ENCODE data around the gene IRS1.

Gene IRS1

DNA sequence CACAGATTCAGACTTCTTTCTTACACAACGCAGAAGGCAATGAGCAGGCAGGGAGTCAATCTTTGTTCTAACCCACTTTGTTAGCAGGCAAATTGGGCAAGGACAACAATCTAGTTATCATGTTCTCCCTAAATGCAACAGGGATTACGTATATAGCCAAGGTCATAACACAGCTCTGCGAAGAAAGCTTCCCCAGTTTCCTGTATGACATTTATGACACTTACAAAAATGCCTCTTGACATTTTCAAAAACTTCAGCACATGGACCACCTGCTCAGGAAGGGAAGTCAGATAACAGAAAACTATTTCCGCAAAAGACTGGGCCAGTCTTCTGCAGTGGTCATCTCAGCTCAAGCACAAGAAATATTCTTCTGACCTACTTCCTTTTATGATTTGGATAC is 106.1 kb downstream of the IRS1 start:
- FAIRE-seq, result no peak
- DNase-seq (ENCODE audit: low spot score), result no peak

DNA sequence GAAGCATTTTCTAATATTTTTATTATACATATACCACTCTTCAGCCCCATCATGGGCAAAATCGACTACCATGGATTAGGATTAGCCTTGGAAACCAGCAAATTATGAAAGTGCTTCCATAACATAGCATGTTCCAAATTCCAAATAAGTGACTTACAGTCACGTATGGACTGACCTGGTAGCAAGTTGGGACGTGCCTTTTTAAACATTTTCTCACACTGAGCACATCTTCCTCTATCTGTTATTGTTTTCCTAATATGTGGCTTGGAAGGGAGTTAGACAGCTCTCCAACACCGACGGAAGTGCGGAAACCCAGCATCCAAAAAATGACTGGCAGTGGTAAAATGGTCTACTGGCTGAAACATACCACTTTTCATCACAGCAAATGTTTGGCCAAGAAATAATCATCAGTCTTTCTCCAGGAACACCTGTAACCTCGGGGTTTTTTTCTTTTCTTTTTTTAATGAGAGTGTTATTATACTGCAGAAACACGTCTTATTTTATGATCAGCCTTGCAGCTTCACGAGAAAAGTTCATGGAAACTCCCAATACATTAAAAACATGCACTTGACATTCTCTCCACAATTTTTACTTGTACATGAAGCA is 107.0 kb downstream of the IRS1 start:
- DNase-seq (ENCODE audit: low spot score), result no peak
- FAIRE-seq, result no peak

DNA sequence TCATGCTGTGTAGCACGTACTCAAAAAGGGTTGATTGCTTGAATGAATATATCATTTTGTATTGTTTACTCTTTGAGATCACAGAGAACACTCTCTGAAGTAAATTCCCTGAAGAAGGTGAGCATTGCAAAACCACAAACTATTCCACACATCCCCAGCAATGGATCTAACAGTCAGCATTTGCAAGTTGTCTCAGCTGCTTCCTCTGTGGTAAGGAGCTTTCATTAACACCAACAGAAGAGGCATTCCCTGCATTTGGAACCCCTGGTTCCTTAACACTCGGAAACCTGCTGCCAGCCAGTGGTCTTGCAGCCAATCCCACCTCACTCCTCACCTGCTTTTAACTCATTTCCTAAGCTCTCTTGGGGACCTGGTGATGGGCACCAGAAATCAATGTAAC is 108.4 kb downstream of the IRS1 start:
- DNase-seq (ENCODE audit: low spot score) (peak; percentile 67), FAIRE-seq (peak; percentile 79)

DNA sequence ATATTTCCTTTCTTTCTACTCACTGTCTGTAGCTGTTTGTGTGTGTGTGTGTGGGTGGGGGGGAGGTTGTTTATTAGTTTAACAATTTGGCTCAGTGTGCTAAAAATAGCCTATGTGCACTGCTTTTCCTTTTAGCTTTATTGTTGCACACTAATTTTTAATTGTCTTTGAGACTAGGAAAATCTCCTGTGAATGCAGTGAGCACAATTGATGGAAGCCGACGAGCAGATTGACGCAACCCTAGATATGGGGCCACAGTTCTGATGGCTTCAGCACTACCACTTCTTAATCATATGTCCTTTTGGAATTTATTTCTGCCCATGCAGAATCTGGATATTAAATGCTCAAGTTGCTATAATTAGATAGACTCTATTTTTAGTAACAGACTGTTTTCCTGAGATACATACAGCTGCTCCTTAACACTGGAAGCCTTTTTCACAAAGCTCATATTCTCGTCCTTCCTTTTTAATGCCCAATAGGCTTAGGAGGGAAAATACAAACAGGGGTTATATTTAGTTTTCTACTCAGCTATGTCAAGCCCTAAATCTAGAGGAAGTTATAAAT is 109.1 kb downstream of the IRS1 start:
- FAIRE-seq (no peak), DNase-seq (ENCODE audit: low spot score) (no peak)

DNA sequence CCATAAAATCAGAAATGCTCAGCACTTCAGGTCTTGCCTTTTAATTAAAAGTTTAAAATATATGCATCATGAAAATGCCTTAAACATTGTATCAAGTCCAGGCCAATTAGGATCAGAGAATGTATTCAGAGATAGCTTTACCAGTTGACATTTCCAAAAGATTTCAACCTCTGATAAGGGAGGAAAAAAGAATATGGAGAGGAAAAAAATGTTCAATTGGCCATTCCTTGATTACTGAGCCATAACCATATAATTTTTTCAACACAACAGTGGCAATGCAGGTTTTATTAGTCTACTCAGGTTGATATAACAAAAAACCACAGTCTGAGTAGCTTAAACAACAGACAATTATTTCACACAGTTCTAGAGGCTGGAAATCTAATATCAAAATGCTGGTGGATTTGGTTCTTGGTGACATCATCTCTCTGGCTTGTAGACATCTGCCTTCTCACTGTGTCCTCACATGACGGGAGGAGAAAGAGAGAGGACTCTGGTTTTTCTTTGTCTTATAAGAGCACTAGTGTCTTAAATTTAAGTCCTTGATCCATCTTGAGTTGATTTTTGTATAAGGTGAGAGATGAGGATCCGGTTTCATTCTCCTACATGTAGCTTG is 111.9 kb downstream of the IRS1 start:
- FAIRE-seq (peak; percentile 73), DNase-seq (ENCODE audit: low spot score) (peak; percentile 66)

DNA sequence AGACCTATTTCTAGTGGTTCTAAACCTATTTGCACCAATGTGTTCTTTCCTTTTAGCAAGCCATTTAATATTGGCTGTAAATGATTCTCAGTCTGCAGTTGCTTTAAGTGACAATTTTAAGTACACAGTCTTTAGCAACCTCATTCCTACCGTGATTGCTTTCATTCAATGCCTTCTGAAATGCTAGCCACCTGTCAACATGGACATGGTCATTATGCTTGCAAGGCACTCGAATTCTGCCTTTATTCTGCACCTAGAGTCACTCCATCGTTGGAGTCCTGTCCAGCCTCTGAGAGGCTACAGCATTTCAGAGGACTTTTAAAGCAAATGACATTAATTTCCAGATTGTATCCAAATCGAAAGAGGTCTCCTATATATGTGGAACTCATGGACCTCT is 115.1 kb downstream of the IRS1 start:
- no peak for FAIRE-seq
- DNase-seq (ENCODE audit: low spot score), result no peak

DNA sequence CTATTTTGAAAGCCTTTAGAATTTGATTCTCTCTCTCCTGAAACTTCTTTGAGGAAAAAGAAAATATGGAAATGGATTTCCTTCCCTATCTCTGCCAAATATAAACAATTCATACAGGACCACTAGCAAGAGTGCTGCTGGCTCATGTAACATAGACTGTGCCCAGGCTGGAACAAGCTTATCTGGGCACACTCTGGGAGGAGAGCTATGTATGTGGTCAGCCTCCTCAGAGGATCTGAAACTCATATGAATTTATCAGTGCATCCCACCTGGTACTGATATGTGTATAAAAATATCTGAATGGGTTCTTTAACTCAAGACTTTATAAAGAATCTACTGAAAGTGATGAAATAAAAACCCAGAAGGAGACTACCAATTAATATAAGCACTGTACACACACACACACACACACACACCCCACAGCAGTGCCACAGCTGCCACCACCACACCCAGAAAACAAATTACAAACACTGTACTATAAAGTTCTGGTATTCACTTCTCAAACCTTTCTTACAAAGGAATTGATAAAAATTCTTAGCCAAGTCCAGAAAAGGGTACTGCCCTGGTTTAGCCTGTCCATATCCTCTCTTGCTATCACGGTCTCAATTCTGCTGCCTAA is 115.6 kb downstream of the IRS1 start:
- no peak for DNase-seq (ENCODE audit: low spot score)

DNA sequence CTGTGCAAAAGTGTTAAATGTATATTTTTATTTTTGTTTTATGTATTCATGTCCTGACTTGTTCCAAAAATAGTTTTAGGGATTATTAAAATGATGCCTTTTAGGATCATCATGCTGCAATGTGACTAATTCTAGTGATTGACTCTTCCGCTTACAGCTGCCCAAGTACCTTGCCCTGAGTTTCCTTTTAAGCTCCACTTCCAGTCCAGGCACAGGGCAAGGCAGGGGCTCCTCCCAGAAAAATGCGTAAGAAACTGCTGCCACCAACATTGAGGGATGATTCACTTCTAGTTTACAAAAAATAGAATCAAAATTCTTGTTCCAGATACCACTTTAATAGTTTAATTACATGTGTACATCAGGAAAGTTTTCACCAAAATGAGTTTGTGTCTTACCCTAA is 116.4 kb downstream of the IRS1 start:
- DNase-seq (ENCODE audit: low spot score) (no peak), FAIRE-seq (no peak)

More for the DNA sequence above, 115.6 kb downstream of the IRS1 start:
- FAIRE-seq, result no peak

All from RCC 7860 (cell line).